Neural cell (in vitro differentiated cells): ENCODE measurements around the gene HDLBP. TPM values are rescaled to one million over a fixed set of nuclear protein-coding genes. Genes with fewer than 3 reads are reported as not detected.

Experiments
- H2AFZ ChIP-seq: fragments of 200-600, 300-800 bp; sonication (generic), shearing (Covaris generic); 2 replicates; pipeline ENCODE4 v1.6.0; 2014; ENCODE audit warnings: low read depth, mild to moderate bottlenecking, antibody characterized with exemption, low read length, moderate library complexity
- H3F3A ChIP-seq: fragments of 200-600 bp; shearing (Covaris generic); 2 replicates; pipeline ENCODE4 v1.6.1; 2016; ENCODE audit warnings: mild to moderate bottlenecking, moderate library complexity, mixed read lengths, antibody characterized with exemption, low read length; ENCODE audit not compliant: insufficient read depth, poor library complexity, severe bottlenecking
- H3K27ac ChIP-seq: fragments of 200-600, 300-800 bp; sonication (generic), shearing (Covaris generic); 2 replicates; pipeline ENCODE4 v1.5.1; 2014; ENCODE audit warnings: mild to moderate bottlenecking, low read length, moderate library complexity
- H3K27me3 ChIP-seq: fragments of 300-800, 200-600 bp; sonication (generic), shearing (Covaris generic); 2 replicates; pipeline ENCODE4 v1.6.0; 2014; ENCODE audit warnings: mild to moderate bottlenecking, low read depth, low read length, moderate library complexity; ENCODE audit not compliant: insufficient read depth
- H3K36me3 ChIP-seq: fragments of 300-800, 200-600 bp; sonication (generic), shearing (Covaris generic); 2 replicates; pipeline ENCODE4 v1.5.1; 2014; ENCODE audit warnings: mild to moderate bottlenecking, antibody characterized with exemption, low read length, moderate library complexity; ENCODE audit not compliant: insufficient read depth
- H3K4me2 ChIP-seq: fragments of 300-800, 200-600 bp; sonication (generic), shearing (Covaris generic); 2 replicates; pipeline ENCODE4 v1.6.0; 2014; ENCODE audit warnings: mild to moderate bottlenecking, low read length
- H3K4me3 ChIP-seq: fragments of 300-800, 200-600 bp; sonication (generic), shearing (Covaris generic); 2 replicates; pipeline ENCODE4 v1.5.1; 2014; ENCODE audit warnings: mild to moderate bottlenecking, low read length, moderate library complexity
- H3K79me2 ChIP-seq: fragments of 200-600 bp; shearing (Covaris generic); replicated peaks from 2 replicates; pipeline ENCODE4 v1.6.0; 2014; ENCODE audit warnings: mild to moderate bottlenecking, low read length, moderate library complexity; ENCODE audit not compliant: insufficient read depth
- H3K9ac ChIP-seq: fragments of 300-800, 200-600 bp; sonication (generic), shearing (Covaris generic); 2 replicates; pipeline ENCODE4 v1.6.1; 2016; ENCODE audit warnings: mild to moderate bottlenecking, low read length, mixed read lengths
- H3K9me2 ChIP-seq: fragments of 200-600 bp; shearing (Covaris generic); 2 replicates; pipeline ENCODE4 v1.6.1; 2016; ENCODE audit warnings: mild to moderate bottlenecking, low read length, mixed read lengths; ENCODE audit not compliant: insufficient read depth
- H3K9me3 ChIP-seq: fragments of 200-600, 300-800 bp; sonication (generic), shearing (Covaris generic); 2 replicates; pipeline ENCODE4 v1.6.1; 2016; ENCODE audit warnings: mild to moderate bottlenecking, mixed run types, low read length, moderate library complexity, mixed read lengths
- H4K20me1 ChIP-seq: fragments of 200-600 bp; shearing (Covaris generic); 2 replicates; pipeline ENCODE4 v1.6.1; 2016; ENCODE audit warnings: mild to moderate bottlenecking, mixed run types; ENCODE audit not compliant: insufficient read depth
- EP300 ChIP-seq: fragments of 450-650 bp; conservative IDR thresholded peaks from 2 replicates; pipeline ENCODE4 v1.6.1; 2014; ENCODE audit warnings: antibody characterized with exemption, mild to moderate bottlenecking, moderate library complexity; ENCODE audit not compliant: poor library complexity, severe bottlenecking
- EZH2 ChIP-seq: fragments of 200-600, 300-800 bp; shearing (Covaris generic), sonication (generic); IDR thresholded peaks from 2 replicates; pipeline ENCODE4 v1.6.1; 2014; ENCODE audit warnings: antibody characterized with exemption, low read length, borderline replicate concordance, mild to moderate bottlenecking; ENCODE audit not compliant: insufficient read depth, poor library complexity, severe bottlenecking
- MXI1 ChIP-seq: fragments of 450-650 bp; conservative IDR thresholded peaks from 2 replicates; pipeline ENCODE4 v1.6.1; 2014; ENCODE audit warnings: antibody characterized with exemption, mild to moderate bottlenecking; ENCODE audit not compliant: poor library complexity, severe bottlenecking
- POLR2AphosphoS5 ChIP-seq: IDR thresholded peaks from 2 replicates; pipeline ENCODE4 v1.6.1; 2012
- RAD21 ChIP-seq: fragments of 450-650 bp; conservative IDR thresholded peaks from 2 replicates; pipeline ENCODE4 v1.6.1; 2014; ENCODE audit warnings: antibody characterized with exemption, mild to moderate bottlenecking, moderate library complexity
- SMC3 ChIP-seq: fragments of 450-650 bp; conservative IDR thresholded peaks from 2 replicates; pipeline ENCODE4 v1.6.1; 2014; ENCODE audit warnings: antibody characterized with exemption, mild to moderate bottlenecking, moderate library complexity; ENCODE audit not compliant: poor library complexity
- TAF1 ChIP-seq: IDR thresholded peaks from 2 replicates; pipeline ENCODE4 v1.6.1; 2012; ENCODE audit warnings: low read depth
- polyA plus RNA-seq: library from polyadenylated mRNA; depleted of rRNA; stranded (reverse); fragments of >200 nt; gene quantifications from 2 replicates; pipeline ENCODE4 v1.2.3, GENCODE V29; 2014
- TF ChIP-seq, protein P1 (sequence below): fragments of 450-650 bp; IDR thresholded peaks from 2 replicates; pipeline ENCODE4 v1.5.1; 2014; ENCODE audit warnings: antibody characterized with exemption, mild to moderate bottlenecking, moderate library complexity; ENCODE audit not compliant: poor library complexity, severe bottlenecking
- TF ChIP-seq, protein P2 (sequence below): IDR thresholded peaks from 2 replicates; pipeline ENCODE4 v1.6.1; 2012; ENCODE audit warnings: borderline replicate concordance

Gene HDLBP
- polyA plus RNA-seq, 1 donor from 2014 or later = 61.9 TPM

GRCh38 chr2:241307055-241307454 lies 8.4 kb downstream of the HDLBP start:
- Histone ChIP-seq H2AFZ (no peak overlapping the region), H3K36me3 (no peaks in the 10 kb centered on the region), H4K20me1 (no peaks in the 10 kb centered on the region), H3K27me3 (no peaks in the 10 kb centered on the region), H3K27ac (no peak overlapping the region), H3K9me3 (no peaks in the 10 kb centered on the region), H3K9me2 (no peaks in the 10 kb centered on the region), H3F3A (no peaks in the 10 kb centered on the region), H3K9ac (no peak overlapping the region), H3K79me2 (peaks cover 26% of the 10 kb centered on the region), H3K4me2 (no peak overlapping the region), H3K4me3 (no peak overlapping the region)
- no peak for TF ChIP-seq EP300
- TF ChIP-seq MXI1 = no peak
- TF ChIP-seq POLR2AphosphoS5 = no peak
- TF ChIP-seq EZH2 = no peak
- TF ChIP-seq, protein P1, sequence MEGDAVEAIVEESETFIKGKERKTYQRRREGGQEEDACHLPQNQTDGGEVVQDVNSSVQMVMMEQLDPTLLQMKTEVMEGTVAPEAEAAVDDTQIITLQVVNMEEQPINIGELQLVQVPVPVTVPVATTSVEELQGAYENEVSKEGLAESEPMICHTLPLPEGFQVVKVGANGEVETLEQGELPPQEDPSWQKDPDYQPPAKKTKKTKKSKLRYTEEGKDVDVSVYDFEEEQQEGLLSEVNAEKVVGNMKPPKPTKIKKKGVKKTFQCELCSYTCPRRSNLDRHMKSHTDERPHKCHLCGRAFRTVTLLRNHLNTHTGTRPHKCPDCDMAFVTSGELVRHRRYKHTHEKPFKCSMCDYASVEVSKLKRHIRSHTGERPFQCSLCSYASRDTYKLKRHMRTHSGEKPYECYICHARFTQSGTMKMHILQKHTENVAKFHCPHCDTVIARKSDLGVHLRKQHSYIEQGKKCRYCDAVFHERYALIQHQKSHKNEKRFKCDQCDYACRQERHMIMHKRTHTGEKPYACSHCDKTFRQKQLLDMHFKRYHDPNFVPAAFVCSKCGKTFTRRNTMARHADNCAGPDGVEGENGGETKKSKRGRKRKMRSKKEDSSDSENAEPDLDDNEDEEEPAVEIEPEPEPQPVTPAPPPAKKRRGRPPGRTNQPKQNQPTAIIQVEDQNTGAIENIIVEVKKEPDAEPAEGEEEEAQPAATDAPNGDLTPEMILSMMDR = no peak

GRCh38 chr2:241304039-241304670 lies 11.3 kb downstream of the HDLBP start:
- Histone ChIP-seq H3K4me2 (no peak overlapping the region), H3K27ac (no peak overlapping the region), H3K36me3 (no peaks in the 10 kb centered on the region), H3K9me3 (no peaks in the 10 kb centered on the region), H3K9ac (no peak overlapping the region), H3F3A (no peaks in the 10 kb centered on the region), H3K4me3 (no peak overlapping the region), H3K27me3 (no peaks in the 10 kb centered on the region), H3K79me2 (peaks cover 24% of the 10 kb centered on the region), H3K9me2 (no peaks in the 10 kb centered on the region), H2AFZ (no peak overlapping the region), H4K20me1 (no peaks in the 10 kb centered on the region)
- TF ChIP-seq POLR2AphosphoS5 (no peak), SMC3 (no peak), RAD21 (no peak), MXI1 (no peak), EP300 (no peak), EZH2 (no peak), TAF1 (no peak)
- TF ChIP-seq, protein P2, sequence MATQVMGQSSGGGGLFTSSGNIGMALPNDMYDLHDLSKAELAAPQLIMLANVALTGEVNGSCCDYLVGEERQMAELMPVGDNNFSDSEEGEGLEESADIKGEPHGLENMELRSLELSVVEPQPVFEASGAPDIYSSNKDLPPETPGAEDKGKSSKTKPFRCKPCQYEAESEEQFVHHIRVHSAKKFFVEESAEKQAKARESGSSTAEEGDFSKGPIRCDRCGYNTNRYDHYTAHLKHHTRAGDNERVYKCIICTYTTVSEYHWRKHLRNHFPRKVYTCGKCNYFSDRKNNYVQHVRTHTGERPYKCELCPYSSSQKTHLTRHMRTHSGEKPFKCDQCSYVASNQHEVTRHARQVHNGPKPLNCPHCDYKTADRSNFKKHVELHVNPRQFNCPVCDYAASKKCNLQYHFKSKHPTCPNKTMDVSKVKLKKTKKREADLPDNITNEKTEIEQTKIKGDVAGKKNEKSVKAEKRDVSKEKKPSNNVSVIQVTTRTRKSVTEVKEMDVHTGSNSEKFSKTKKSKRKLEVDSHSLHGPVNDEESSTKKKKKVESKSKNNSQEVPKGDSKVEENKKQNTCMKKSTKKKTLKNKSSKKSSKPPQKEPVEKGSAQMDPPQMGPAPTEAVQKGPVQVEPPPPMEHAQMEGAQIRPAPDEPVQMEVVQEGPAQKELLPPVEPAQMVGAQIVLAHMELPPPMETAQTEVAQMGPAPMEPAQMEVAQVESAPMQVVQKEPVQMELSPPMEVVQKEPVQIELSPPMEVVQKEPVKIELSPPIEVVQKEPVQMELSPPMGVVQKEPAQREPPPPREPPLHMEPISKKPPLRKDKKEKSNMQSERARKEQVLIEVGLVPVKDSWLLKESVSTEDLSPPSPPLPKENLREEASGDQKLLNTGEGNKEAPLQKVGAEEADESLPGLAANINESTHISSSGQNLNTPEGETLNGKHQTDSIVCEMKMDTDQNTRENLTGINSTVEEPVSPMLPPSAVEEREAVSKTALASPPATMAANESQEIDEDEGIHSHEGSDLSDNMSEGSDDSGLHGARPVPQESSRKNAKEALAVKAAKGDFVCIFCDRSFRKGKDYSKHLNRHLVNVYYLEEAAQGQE = no peak
- TF ChIP-seq, protein P1 = no peak
